GM12878 (cell line): ENCODE results near the gene TBL3. TPM values are rescaled to one million over a fixed set of nuclear protein-coding genes. Genes with fewer than 3 reads are reported as not detected.
"Not testable (repeated sequence)": the region's sequence is repeated elsewhere in the genome, so short reads cannot be mapped to it uniquely, and the experiment has no call there.

ENCODE experiments used
- ATAC-seq: fragments of 200-7000 bp; cut with Tn5 transposase; 3 replicates; pipeline ENCODE4 v1.9.1; 2020; ENCODE audit warnings: mild to moderate bottlenecking, moderate library complexity
- BruUV-seq: library from RNA; stranded (reverse); fragments of 400-500 nt; replicated peaks from 2 replicates; lab custom pipeline; 2021; lab: Mats Ljungman, UMichigan
- CTCF ChIA-PET: fragments of 300-600 bp; sonication (Branson Sonifier 250); formaldehyde crosslinking; extraction: SDS; loops from one replicate; lab custom pipeline; 2021; ENCODE audit warnings: inconsistent platforms; lab: Yijun Ruan, JAX
- POLR2A ChIA-PET: fragments of 350-600 bp; formaldehyde crosslinking; extraction: SDS; loops from one replicate; lab custom pipeline; 2021; ENCODE audit warnings: inconsistent platforms; lab: Charles Lee
- RAD21 ChIA-PET: fragments of 300-600 bp; sonication (Branson Sonifier 250); formaldehyde crosslinking; loops from one replicate; lab custom pipeline; 2023; ENCODE audit warnings: antibody characterized with exemption; ENCODE audit not compliant: unreplicated experiment; lab: Charles Lee
- SMC1A ChIA-PET: fragments of 300-600 bp; sonication (Branson Sonifier 250); formaldehyde crosslinking; loops from one replicate; lab custom pipeline; 2023; ENCODE audit not compliant: unreplicated experiment, uncharacterized antibody; lab: Charles Lee
- DNase-seq: peaks from one replicate; pipeline ENCODE4 v3.0.0-alpha.2; 2011; ENCODE audit warnings: low read depth, low spot score
- FAIRE-seq: peaks from 3 replicates; lab custom pipeline; 2011; peaks lifted over from hg19 to GRCh38; lab: Jason Lieb, UNC
- H2AFZ ChIP-seq: 2 replicates; pipeline ENCODE4 v1.6.0; 2011; ENCODE audit warnings: low read depth, low read length, control low read depth; ENCODE audit not compliant: control insufficient read depth
- H3K27ac ChIP-seq: 2 replicates; pipeline ENCODE4 v1.5.1; 2011; ENCODE audit warnings: control low read depth; ENCODE audit not compliant: control insufficient read depth, insufficient read depth
- H3K27me3 ChIP-seq, 2 experiments: replicated peaks in 1 of 2; 2 replicates each; pipeline versions ENCODE4 v1.6.0 to v1.6.1; 2011; ENCODE audit warnings: low read length in 1 of 2; ENCODE audit not compliant: control insufficient read depth in 2 of 2, insufficient read depth in 2 of 2
- H3K36me3 ChIP-seq, 2 experiments: 2 replicates each; pipeline ENCODE4 v1.5.1; 2011; ENCODE audit warnings: low read length in 1 of 2; ENCODE audit not compliant: control insufficient read depth in 2 of 2, insufficient read depth in 2 of 2
- H3K4me1 ChIP-seq: 2 replicates; pipeline ENCODE4 v1.6.1; 2011; ENCODE audit warnings: mild to moderate bottlenecking, low read length, moderate library complexity, mixed read lengths; ENCODE audit not compliant: control insufficient read depth, insufficient read depth
- H3K4me2 ChIP-seq: 2 replicates; pipeline ENCODE4 v1.6.0; 2011; ENCODE audit warnings: control low read depth; ENCODE audit not compliant: control insufficient read depth, insufficient read depth
- H3K4me3 ChIP-seq: fragments of 200-600 bp; sonication (generic); 2 replicates; pipeline ENCODE4 v1.5.1; 2016
- H3K79me2 ChIP-seq: 2 replicates; pipeline ENCODE4 v1.6.0; 2011; ENCODE audit warnings: low read length; ENCODE audit not compliant: control insufficient read depth, insufficient read depth
- H3K9ac ChIP-seq: 2 replicates; pipeline ENCODE4 v1.8.0; 2011; ENCODE audit warnings: low read length, control low read depth, mixed read lengths; ENCODE audit not compliant: control insufficient read depth, insufficient read depth
- H3K9me3 ChIP-seq: replicated peaks from 3 replicates; pipeline ENCODE4 v1.5.1; 2011; ENCODE audit warnings: mild to moderate bottlenecking, low read length; ENCODE audit not compliant: control insufficient read depth, insufficient read depth
- H4K20me1 ChIP-seq: 2 replicates; pipeline ENCODE4 v1.6.0; 2011; ENCODE audit not compliant: control insufficient read depth, insufficient read depth
- BMI1 ChIP-seq: fragments of 450-650 bp; IDR thresholded peaks from 2 replicates; pipeline ENCODE4 v1.6.1; 2016; ENCODE audit warnings: mild to moderate bottlenecking, moderate library complexity, borderline replicate concordance
- HSF1 ChIP-seq: fragments of 150-350 bp; IDR thresholded peaks from 2 replicates; pipeline ENCODE4 v1.6.1; 2014; ENCODE audit warnings: mild to moderate bottlenecking, low read depth, low read length
- IRF5 ChIP-seq: fragments of 450-650 bp; IDR thresholded peaks from 2 replicates; pipeline ENCODE4 v1.6.1; 2017; ENCODE audit warnings: borderline replicate concordance
- MEF2A ChIP-seq: IDR thresholded peaks from 2 replicates; pipeline ENCODE4 v1.6.1; 2011; ENCODE audit warnings: low read depth, mild to moderate bottlenecking, low read length, moderate library complexity; ENCODE audit not compliant: insufficient read depth
- NBN ChIP-seq: fragments of 450-650 bp; IDR thresholded peaks from 2 replicates; pipeline ENCODE4 v1.6.1; 2016
- NFYA ChIP-seq: IDR thresholded peaks from 2 replicates; pipeline ENCODE4 v1.6.1; 2011; ENCODE audit warnings: low read depth, mild to moderate bottlenecking, low read length, improper control_type of control experiment, borderline replicate concordance
- NR2C2 ChIP-seq: IDR thresholded peaks from 2 replicates; pipeline ENCODE4 v1.6.1; 2011; ENCODE audit warnings: borderline replicate concordance, low read depth; ENCODE audit not compliant: control insufficient read depth, insufficient read length
- PAX8 ChIP-seq: fragments of 450-650 bp; IDR thresholded peaks from 2 replicates; pipeline ENCODE4 v1.6.1; 2017; ENCODE audit warnings: mild to moderate bottlenecking, moderate library complexity
- RELA ChIP-seq: fragments of 450-650 bp; IDR thresholded peaks from 2 replicates; pipeline ENCODE4 v1.8.0; 2014; ENCODE audit warnings: borderline replicate concordance; ENCODE audit not compliant: partially characterized antibody
- RFX5 ChIP-seq: IDR thresholded peaks from 2 replicates; pipeline ENCODE4 v1.6.1; 2011; ENCODE audit warnings: low read depth, low read length, improper control_type of control experiment
- SMAD1 ChIP-seq: fragments of 450-650 bp; IDR thresholded peaks from 2 replicates; pipeline ENCODE4 v1.6.1; 2018; ENCODE audit warnings: mild to moderate bottlenecking, low read depth; ENCODE audit not compliant: partially characterized antibody
- SUPT20H ChIP-seq: IDR thresholded peaks from 2 replicates; pipeline ENCODE4 v1.6.1; 2011; ENCODE audit warnings: low read depth, mild to moderate bottlenecking, low read length, moderate library complexity, borderline replicate concordance; ENCODE audit not compliant: control insufficient read depth
- WGBS: methylation state at CpG from one replicate; pipeline ENCODE4 v1.1.6; 2016; ENCODE audit warnings: low lambda C conversion rate; ENCODE audit not compliant: insufficient replicate concordance, insufficient coverage; ENCODE audit errors: missing lambda C conversion rate; 5-methylcytosine and 5-hydroxymethylcytosine counted together
- in situ Hi-C: fragments of 300-500 bp; cut with MboI; formaldehyde crosslinking; loops from 9 replicates; pipeline ENCODE4 v1.14.3; 2018; ENCODE audit warnings: mixed read lengths
- intact Hi-C: fragments of 100-400 bp; cut with micrococcal nuclease; formaldehyde crosslinking; loops from one replicate; pipeline ENCODE4 v1.14.2; 2022; ENCODE audit not compliant: unreplicated experiment
- polyA plus RNA-seq, 11 experiments: library from polyadenylated mRNA; depleted of rRNA in 4 of 11; unstranded in 6 of 11; stranded (reverse) in 5 of 11; fragments of >200 nt; fragmentation: Nextera tagmentation in 4 of 11; fragmentation: Illumina TruSeq in 1 of 11; extraction: Ambion mirVana in 4 of 11; extraction: Trizol in 1 of 11; gene quantifications; 1 replicate in 1 of 11; 2 replicates in 10 of 11; pipeline versions ENCODE4 v1.2.1 to v1.2.3, GENCODE V29; 2011 to 2016; ENCODE audit warnings: inconsistent platforms in 2 of 11, missing spikeins in 2 of 11, low read depth in 1 of 11
- total RNA-seq, 4 experiments: library from RNA; depleted of rRNA in 3 of 4; stranded (reverse); fragments of >200 nt in 3 of 4; fragmentation: Illumina TruSeq in 1 of 4; extraction: Trizol in 1 of 4; gene quantifications; 2 replicates each; pipeline versions ENCODE4 v1.2.1 to v1.2.3, GENCODE V29; 2013 to 2021
- TF ChIP-seq, protein P1 (sequence below): fragments of 450-650 bp; IDR thresholded peaks from 2 replicates; pipeline ENCODE4 v1.6.1; 2018; ENCODE audit warnings: borderline replicate concordance, mild to moderate bottlenecking; ENCODE audit not compliant: partially characterized antibody

Gene TBL3
- total and polyA plus RNA-seq, 10 of the 15 experiments (the other 5 are each of a cell fraction or from before 2014, with no cell fraction given): 1.2 to 101 (median 34.2) TPM

- no peak for TF ChIP-seq MEF2A
- no peak for TF ChIP-seq PAX8
- TF ChIP-seq, protein P1, sequence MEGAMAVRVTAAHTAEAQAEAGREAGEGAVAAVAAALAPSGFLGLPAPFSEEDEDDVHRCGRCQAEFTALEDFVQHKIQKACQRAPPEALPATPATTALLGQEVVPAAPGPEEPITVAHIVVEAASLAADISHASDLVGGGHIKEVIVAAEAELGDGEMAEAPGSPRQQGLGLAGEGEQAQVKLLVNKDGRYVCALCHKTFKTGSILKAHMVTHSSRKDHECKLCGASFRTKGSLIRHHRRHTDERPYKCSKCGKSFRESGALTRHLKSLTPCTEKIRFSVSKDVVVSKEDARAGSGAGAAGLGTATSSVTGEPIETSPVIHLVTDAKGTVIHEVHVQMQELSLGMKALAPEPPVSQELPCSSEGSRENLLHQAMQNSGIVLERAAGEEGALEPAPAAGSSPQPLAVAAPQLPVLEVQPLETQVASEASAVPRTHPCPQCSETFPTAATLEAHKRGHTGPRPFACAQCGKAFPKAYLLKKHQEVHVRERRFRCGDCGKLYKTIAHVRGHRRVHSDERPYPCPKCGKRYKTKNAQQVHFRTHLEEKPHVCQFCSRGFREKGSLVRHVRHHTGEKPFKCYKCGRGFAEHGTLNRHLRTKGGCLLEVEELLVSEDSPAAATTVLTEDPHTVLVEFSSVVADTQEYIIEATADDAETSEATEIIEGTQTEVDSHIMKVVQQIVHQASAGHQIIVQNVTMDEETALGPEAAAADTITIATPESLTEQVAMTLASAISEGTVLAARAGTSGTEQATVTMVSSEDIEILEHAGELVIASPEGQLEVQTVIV: no peak
- TF ChIP-seq SUPT20H: no peak
- TF ChIP-seq RFX5: no peak
- no peak for TF ChIP-seq HSF1
- TF ChIP-seq BMI1: no peak
- no peak for TF ChIP-seq NFYA
- no peak for TF ChIP-seq SMAD1
- no peak for TF ChIP-seq IRF5
- peak; percentile 75; the same call in 1 of the 2 replicates for TF ChIP-seq NBN
- TF ChIP-seq NR2C2: no peak
- peak; percentile 32 for TF ChIP-seq RELA
- TF ChIP-seq, all 136 proteins: peak for 49
Measured at GRCh38 chr16:2009791-2010510, 38.1 kb downstream of the TBL3 start, which contains the start of gene ZNF598 (continued).

DNA sequence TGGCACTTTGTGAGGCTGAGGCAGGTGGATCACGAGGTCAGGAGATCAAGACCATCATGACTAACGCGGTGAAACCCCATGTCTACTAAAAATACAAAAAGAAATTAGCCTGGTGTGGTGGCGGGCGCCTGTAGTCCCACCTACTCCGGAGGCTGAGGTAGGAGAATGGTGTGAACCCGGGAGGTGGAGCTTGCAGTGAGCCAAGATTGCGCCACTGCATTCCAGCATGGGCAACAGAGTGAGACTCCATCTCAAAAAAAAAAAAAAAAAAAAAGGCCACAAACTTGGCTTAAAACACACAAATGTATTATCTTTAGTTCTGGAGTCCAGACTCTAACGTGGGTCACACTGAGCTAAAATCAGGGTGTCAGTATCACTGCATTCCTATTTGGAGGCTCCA, 39.9 kb downstream of the TBL3 start:
- H3K4me1 ChIP-seq: peaks cover 14% of the 10 kb centered on the region
- H3K4me3 ChIP-seq, BruUV-seq, H3K27ac ChIP-seq, H3K36me3 ChIP-seq, FAIRE-seq, ATAC-seq, SMC1A ChIA-PET, H3K27me3 ChIP-seq, H3K9ac ChIP-seq, H3K9me3 ChIP-seq, DNase-seq, H3K4me2 ChIP-seq, H4K20me1 ChIP-seq, H2AFZ ChIP-seq, RAD21 ChIA-PET, intact Hi-C loops: not testable (repeated sequence)
- ChIA-PET CTCF (interaction anchor here (0.9 to 2.5 kb wide), 3 partner anchors 11 to 142 kb away, joined by 3 to 11 read pairs (median 8); no protein-coding TSS in a partner anchor), POLR2A (interaction anchor here (0.6 to 0.7 kb wide), 3 partner anchors 17 to 359 kb away, joined by 3 to 6 read pairs (median 4); no protein-coding TSS in a partner anchor)
- WGBS: 80% methylated on average over 9 of the region's 9 CpGs
- peaks cover 38% of the 10 kb centered on the region for H3K79me2 ChIP-seq
- in situ Hi-C loops: loop anchor here (10.0 kb wide), 1 partner anchor 483 kb away; no protein-coding TSS in a partner anchor
